Measurements from ENCODE around the gene TGM5. TPM values are rescaled to one million over a fixed set of nuclear protein-coding genes. Genes with fewer than 3 reads are reported as not detected.
"Not testable (repeated sequence)": the region's sequence is repeated elsewhere in the genome, so short reads cannot be mapped to it uniquely, and the experiment has no call there.

The TGM5 gene, protein sequence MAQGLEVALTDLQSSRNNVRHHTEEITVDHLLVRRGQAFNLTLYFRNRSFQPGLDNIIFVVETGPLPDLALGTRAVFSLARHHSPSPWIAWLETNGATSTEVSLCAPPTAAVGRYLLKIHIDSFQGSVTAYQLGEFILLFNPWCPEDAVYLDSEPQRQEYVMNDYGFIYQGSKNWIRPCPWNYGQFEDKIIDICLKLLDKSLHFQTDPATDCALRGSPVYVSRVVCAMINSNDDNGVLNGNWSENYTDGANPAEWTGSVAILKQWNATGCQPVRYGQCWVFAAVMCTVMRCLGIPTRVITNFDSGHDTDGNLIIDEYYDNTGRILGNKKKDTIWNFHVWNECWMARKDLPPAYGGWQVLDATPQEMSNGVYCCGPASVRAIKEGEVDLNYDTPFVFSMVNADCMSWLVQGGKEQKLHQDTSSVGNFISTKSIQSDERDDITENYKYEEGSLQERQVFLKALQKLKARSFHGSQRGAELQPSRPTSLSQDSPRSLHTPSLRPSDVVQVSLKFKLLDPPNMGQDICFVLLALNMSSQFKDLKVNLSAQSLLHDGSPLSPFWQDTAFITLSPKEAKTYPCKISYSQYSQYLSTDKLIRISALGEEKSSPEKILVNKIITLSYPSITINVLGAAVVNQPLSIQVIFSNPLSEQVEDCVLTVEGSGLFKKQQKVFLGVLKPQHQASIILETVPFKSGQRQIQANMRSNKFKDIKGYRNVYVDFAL
- total RNA-seq (2012; rRNA removed): not detected in 2 replicates

DNA sequence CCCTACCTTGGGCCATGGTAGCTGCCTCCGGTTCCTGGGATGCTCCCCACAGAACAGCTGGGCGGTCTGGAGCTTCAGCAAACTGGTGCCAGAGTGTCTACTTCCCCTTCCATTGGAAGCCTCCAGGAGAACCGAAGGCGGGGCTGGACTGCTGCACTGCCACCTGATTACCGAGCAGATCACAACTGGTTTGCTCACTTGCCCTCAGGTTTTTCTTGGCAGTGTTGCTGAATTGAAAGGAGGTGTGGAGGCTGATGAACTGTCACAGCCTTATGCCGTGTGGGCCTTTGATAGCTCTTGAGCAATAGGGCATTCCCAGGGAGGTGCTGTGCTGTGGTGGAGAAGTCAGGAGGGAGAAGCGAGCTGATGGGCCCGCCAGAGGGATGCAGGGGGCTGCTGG lies at the start of gene TGM5:
Gene TGM5, minus strand, starts transcription at position 95 of the 400 bp plus-strand sequence. Its CDS starts 79 bp downstream, at position 16.
- peaks cover 81% of the 10 kb centered on the region for H3K27me3 ChIP-seq (ENCODE audit: control insufficient read depth, insufficient read depth, low read length)
- H3K4me2 ChIP-seq (ENCODE audit: low read length): no peak within 1 kb of the TSS
- H3K9me3 ChIP-seq (replicated peaks; ENCODE audit: low read length): no peaks in the 10 kb centered on the region
- no peaks in the 10 kb centered on the region for H3K36me3 ChIP-seq (ENCODE audit: insufficient read depth, low read length)
- H3K4me3 ChIP-seq (ENCODE audit: low read length): no peak within 1 kb of the TSS
- H3K9ac ChIP-seq (ENCODE audit: low read depth, low read length): no peak within 1 kb of the TSS
- H3K4me1 ChIP-seq (ENCODE audit: control insufficient read depth, insufficient read depth, low read length): no peaks in the 10 kb centered on the region

DNA sequence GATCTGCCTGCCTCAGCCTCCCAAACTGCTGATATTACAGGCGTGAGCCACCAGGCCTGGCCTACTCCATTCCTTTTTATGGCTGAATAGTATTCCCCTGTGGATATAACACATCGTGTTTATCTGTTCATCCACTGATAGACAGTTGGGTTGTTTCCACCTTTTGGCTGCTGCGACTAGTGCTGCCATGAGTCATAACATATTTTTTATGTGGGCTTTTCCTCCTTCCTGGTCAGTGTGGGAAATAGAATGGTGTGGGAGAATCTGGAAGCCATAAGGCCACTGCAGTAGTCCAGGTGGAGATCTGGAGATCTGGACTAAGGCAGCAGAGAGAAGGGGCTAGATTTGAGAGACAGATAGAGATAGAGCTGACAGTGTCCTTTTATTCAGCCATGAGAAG lies 47.4 kb upstream of the TGM5 start:
- Histone ChIP-seq H3K4me2 (ENCODE audit: low read length) (no peak overlapping the region), H3K9me3 (replicated peaks; ENCODE audit: low read length) (no peaks in the 10 kb centered on the region), H3K9ac (ENCODE audit: low read depth, low read length) (no peak overlapping the region), H3K4me3 (ENCODE audit: low read length) (no peak overlapping the region), H3K36me3 (ENCODE audit: insufficient read depth, low read length) (no peaks in the 10 kb centered on the region), H3K27me3 (ENCODE audit: control insufficient read depth, insufficient read depth, low read length) (peaks cover 51% of the 10 kb centered on the region), H3K4me1 (ENCODE audit: control insufficient read depth, insufficient read depth, low read length) (peaks cover 3% of the 10 kb centered on the region)

DNA sequence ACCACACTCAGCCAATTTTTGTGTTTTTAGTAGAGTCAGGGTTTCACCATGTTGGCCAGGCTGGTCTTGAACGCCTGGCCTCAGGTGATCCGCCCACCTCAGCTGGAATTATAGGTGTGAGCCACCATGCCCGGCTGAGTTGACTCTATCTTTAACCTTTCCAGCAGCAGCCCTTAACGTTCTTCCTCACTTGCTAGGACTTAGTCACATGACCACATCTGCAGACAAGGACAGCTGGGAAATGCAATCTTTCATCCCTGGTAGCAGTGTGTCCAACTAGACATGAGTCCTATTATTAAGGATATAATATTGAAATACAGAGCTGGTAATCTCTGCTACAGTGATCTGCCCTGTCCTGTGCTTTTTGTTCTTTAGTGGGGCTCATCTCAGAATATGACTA lies 45.6 kb upstream of the TGM5 start:
- no peak overlapping the region for H3K4me3 ChIP-seq (ENCODE audit: low read length)
- no peaks in the 10 kb centered on the region for H3K4me1 ChIP-seq (ENCODE audit: control insufficient read depth, insufficient read depth, low read length)
- no peak overlapping the region for H3K9ac ChIP-seq (ENCODE audit: low read depth, low read length)
- H3K9me3 ChIP-seq (replicated peaks; ENCODE audit: low read length): no peaks in the 10 kb centered on the region
- no peaks in the 10 kb centered on the region for H3K36me3 ChIP-seq (ENCODE audit: insufficient read depth, low read length)
- peaks cover 61% of the 10 kb centered on the region for H3K27me3 ChIP-seq (ENCODE audit: control insufficient read depth, insufficient read depth, low read length)
- no peak overlapping the region for H3K4me2 ChIP-seq (ENCODE audit: low read length)

DNA sequence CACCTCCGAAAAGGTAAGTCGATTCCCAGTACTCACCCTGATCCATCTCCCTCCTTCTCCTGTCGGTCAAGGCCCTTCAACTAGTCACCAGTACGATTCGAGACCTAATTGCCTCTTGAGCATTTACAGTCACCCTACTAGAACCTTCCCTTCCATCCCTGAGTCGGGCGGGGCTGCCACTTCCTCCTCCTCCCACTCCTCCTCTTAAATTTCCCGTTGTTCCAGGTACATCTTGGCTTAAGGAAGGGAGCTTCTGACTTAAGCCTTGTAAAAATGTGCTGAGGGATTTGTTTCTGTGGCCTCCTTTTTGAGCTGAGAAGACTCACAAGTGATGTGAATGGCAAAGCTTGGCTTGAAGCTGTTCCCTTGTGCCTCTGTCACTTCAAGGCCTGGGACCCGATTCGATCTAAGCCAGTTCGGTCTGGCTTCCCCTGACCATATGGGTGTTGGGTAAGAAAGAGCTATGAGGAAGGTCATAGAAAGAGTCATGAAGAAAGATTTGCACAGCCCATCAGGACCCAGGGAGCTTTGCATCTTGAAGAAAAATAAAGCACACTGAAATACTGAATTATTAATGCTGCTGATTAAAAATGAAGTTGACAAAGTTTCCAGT lies 35.6 kb upstream of the TGM5 start, which contains the start of gene TGM7:
Gene TGM7, minus strand, starts transcription at position 51 of the 613 bp plus-strand sequence.
- Histone ChIP-seq H3K4me3 (ENCODE audit: low read length) (no peak within 1 kb of the TSS), H3K9ac (ENCODE audit: low read depth, low read length) (no peak within 1 kb of the TSS), H3K36me3 (ENCODE audit: insufficient read depth, low read length) (no peaks in the 10 kb centered on the region), H3K9me3 (replicated peaks; ENCODE audit: low read length) (no peaks in the 10 kb centered on the region), H3K4me2 (ENCODE audit: low read length) (no peak within 1 kb of the TSS), H3K4me1 (ENCODE audit: control insufficient read depth, insufficient read depth, low read length) (no peaks in the 10 kb centered on the region), H3K27me3 (ENCODE audit: control insufficient read depth, insufficient read depth, low read length) (peaks cover 55% of the 10 kb centered on the region)

DNA sequence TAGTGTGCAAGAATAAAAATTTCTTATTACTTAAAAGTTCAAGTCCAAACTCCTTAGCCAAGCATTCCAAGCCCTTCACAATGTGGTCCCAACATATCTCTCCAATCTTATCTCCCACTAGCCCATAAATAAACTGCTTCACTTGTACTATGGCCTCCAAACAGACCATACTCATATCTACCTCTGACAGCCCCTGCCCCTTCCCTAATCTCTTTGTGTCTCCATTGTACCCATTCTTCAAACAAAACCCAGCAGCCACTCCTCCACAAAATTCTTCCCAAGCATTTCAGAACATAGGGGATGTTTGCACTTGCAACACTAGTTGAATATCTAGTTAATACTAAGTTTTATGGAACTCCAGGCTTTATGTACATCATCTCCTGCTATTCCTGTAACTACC lies 33.2 kb upstream of the TGM5 start:
- H3K36me3 ChIP-seq (ENCODE audit: insufficient read depth, low read length): no peaks in the 10 kb centered on the region
- H3K4me3 ChIP-seq (ENCODE audit: low read length): no peak overlapping the region
- no peaks in the 10 kb centered on the region for H3K9me3 ChIP-seq (replicated peaks; ENCODE audit: low read length)
- H3K27me3 ChIP-seq (ENCODE audit: control insufficient read depth, insufficient read depth, low read length): peaks cover 59% of the 10 kb centered on the region
- no peak overlapping the region for H3K4me2 ChIP-seq (ENCODE audit: low read length)
- H3K9ac ChIP-seq (ENCODE audit: low read depth, low read length): no peak overlapping the region
- H3K4me1 ChIP-seq (ENCODE audit: control insufficient read depth, insufficient read depth, low read length): no peaks in the 10 kb centered on the region

DNA sequence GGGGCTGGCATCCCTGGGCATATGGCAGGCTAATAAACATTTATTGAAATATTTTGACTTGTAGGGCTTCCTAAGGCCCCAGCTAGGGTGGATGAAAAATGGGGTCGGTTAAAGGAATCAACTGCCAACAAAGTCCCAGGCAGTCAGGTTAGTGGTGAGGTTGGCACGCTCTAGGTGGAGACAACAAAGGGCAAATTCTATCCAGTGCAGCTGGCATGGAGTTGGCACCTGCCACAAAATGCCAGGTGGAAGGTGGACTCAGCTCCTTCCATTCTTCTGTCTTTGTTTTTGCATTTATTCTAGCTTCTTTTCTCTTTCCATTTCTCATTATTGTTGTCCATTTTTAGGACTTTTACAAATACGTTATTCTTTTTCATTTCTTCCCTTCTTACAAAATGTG lies 32.7 kb upstream of the TGM5 start:
- no peak overlapping the region for H3K9ac ChIP-seq (ENCODE audit: low read depth, low read length)
- H3K4me1 ChIP-seq (ENCODE audit: control insufficient read depth, insufficient read depth, low read length): no peaks in the 10 kb centered on the region
- peaks cover 59% of the 10 kb centered on the region for H3K27me3 ChIP-seq (ENCODE audit: control insufficient read depth, insufficient read depth, low read length)
- H3K4me2 ChIP-seq (ENCODE audit: low read length): no peak overlapping the region
- no peaks in the 10 kb centered on the region for H3K9me3 ChIP-seq (replicated peaks; ENCODE audit: low read length)
- no peaks in the 10 kb centered on the region for H3K36me3 ChIP-seq (ENCODE audit: insufficient read depth, low read length)
- no peak overlapping the region for H3K4me3 ChIP-seq (ENCODE audit: low read length)

DNA sequence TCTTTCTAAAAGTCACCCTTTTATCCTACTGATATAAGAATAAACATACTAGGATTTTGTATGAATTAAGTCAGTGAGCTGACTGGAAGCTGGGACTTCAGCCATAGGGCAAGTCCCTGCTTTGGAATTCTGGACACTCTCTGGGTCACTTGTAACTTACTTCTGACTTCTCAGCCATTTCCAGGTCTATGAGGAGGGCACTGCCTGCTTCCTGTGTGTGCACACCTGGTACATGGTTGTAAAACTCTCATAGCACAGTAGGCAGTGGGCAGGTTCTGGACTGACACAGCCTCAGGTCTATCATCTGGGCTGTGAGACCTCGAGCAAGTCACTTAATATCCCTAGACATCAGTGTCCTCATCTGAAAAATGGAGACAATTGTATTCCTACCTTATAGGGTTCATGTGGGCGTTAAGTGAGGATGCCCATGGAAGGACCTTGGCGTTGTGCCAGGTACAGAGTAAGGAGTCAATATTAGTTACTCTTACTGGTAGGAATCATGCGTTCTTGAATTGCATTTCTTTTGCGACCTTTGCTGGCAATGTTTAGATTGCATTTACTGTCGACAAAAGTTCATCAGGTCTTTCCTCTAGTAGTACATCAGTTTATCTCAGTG lies 27.5 kb upstream of the TGM5 start:
- H3K9me3 ChIP-seq (replicated peaks; ENCODE audit: low read length): no peaks in the 10 kb centered on the region
- peaks cover 63% of the 10 kb centered on the region for H3K27me3 ChIP-seq (ENCODE audit: control insufficient read depth, insufficient read depth, low read length)
- H3K4me1 ChIP-seq (ENCODE audit: control insufficient read depth, insufficient read depth, low read length): no peaks in the 10 kb centered on the region
- H3K36me3 ChIP-seq (ENCODE audit: insufficient read depth, low read length): no peaks in the 10 kb centered on the region
- H3K4me2 ChIP-seq (ENCODE audit: low read length): no peak overlapping the region
- H3K9ac ChIP-seq (ENCODE audit: low read depth, low read length): no peak overlapping the region
- H3K4me3 ChIP-seq (ENCODE audit: low read length): no peak overlapping the region

DNA sequence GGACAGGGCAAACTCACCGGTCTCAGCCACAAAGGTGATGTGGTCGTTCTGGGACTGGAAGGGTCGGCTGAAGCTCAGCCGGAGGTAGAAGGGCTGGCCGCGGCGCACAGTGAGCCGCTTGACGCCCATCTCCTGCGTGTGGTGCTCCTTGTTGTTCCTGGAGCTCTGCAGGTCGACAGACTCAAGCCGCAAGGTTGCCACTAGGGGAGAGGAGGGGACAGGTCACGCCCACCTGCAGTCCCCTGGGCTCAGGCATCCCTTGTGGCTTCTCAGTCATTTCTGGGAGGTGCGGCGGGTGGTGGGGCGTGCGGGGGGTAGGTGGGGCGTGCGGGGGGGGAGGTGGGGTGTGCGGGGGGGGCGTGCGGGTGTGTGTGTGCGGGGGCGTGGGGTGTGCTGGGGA lies 26.7 kb upstream of the TGM5 start:
- no peaks in the 10 kb centered on the region for H3K4me1 ChIP-seq (ENCODE audit: control insufficient read depth, insufficient read depth, low read length)
- H3K9me3 ChIP-seq (replicated peaks; ENCODE audit: low read length): no peaks in the 10 kb centered on the region
- no peak overlapping the region for H3K4me3 ChIP-seq (ENCODE audit: low read length)
- H3K27me3 ChIP-seq (ENCODE audit: control insufficient read depth, insufficient read depth, low read length): peaks cover 59% of the 10 kb centered on the region
- H3K9ac ChIP-seq (ENCODE audit: low read depth, low read length): no peak overlapping the region
- no peak overlapping the region for H3K4me2 ChIP-seq (ENCODE audit: low read length)
- H3K36me3 ChIP-seq (ENCODE audit: insufficient read depth, low read length): no peaks in the 10 kb centered on the region

DNA sequence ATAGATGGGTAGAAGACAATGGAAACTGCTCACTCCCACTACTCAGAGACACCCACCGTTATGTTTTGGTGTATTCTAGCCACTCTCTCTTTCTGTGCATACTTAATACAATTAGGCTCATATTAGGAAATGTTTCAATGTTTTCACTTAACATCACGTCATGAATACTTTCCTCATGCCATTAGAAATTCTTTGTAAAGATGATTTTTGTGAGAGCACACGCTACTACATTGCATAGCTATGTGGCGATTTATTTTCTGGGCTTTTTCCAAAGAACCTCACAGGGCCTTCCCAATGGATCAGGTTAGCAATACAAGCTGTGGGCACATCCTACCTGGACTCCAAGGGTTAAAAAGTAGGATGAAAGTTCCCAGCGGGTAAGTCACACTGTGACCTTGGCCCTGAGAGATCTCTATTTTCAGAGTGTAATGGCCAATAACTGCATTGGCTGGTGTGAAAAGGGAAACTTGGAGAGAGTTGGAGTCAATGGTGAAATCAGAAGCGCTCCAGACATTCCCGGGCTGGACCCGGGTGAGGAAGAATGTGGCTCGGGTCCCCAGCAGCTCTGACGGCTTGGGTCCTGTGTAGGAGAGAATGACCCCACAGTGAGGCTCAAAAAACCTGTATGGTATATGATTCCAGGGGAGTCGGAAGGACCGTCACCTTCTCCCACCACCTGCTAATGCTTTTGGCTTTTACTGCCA lies 25.8 kb upstream of the TGM5 start:
- H3K4me1 ChIP-seq (ENCODE audit: control insufficient read depth, insufficient read depth, low read length): no peaks in the 10 kb centered on the region
- H3K4me3 ChIP-seq (ENCODE audit: low read length): no peak overlapping the region
- no peaks in the 10 kb centered on the region for H3K36me3 ChIP-seq (ENCODE audit: insufficient read depth, low read length)
- H3K9me3 ChIP-seq (replicated peaks; ENCODE audit: low read length): no peaks in the 10 kb centered on the region
- H3K9ac ChIP-seq (ENCODE audit: low read depth, low read length): no peak overlapping the region
- peaks cover 60% of the 10 kb centered on the region for H3K27me3 ChIP-seq (ENCODE audit: control insufficient read depth, insufficient read depth, low read length)
- no peak overlapping the region for H3K4me2 ChIP-seq (ENCODE audit: low read length)

DNA sequence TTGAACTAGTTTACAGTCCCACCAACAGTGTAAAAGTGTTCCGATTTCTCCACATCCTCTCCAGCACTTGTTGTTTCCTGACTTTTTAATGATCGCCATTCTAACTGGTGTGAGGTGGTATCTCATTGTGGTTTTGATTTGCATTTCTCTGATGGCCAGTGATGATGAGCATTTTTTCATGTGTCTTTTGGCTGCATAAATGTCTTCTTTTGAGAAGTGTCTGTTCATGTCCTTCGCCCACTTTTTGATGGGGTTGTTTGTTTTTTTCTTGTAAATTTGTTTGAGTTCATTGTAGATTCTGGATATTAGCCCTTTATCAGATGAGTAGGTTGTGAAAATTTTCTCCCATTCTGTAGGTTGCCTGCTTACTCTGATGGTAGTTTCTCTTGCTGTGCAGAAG lies 22.9 kb upstream of the TGM5 start:
- H3K4me2 ChIP-seq (ENCODE audit: low read length); H3K9ac ChIP-seq (ENCODE audit: low read depth, low read length); H3K36me3 ChIP-seq (ENCODE audit: insufficient read depth, low read length); H3K4me1 ChIP-seq (ENCODE audit: control insufficient read depth, insufficient read depth, low read length); H3K9me3 ChIP-seq (replicated peaks; ENCODE audit: low read length); H3K4me3 ChIP-seq (ENCODE audit: low read length): not testable (repeated sequence)
- H3K27me3 ChIP-seq (ENCODE audit: control insufficient read depth, insufficient read depth, low read length): peaks cover 54% of the 10 kb centered on the region

DNA sequence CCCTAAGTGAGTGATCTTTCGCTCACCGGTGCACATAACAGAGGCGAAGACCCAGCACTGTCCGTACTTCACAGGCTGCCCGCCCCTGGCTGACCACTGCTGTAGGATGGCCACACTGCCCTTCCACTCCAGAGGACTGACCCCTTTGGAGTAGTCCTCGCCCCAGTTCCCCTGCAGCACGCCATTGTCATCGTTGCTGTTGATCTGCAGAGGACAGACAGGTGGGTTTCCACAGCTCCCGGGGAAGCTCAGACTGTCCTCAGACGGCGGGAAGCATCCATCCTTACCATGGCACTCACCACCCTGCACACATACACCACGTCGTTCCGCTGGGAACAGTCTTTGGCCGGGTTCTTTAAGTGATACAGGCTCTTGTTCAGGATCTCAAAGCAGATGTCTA lies 20.5 kb upstream of the TGM5 start:
- Histone ChIP-seq H3K27me3 (ENCODE audit: control insufficient read depth, insufficient read depth, low read length) (peaks cover 41% of the 10 kb centered on the region), H3K4me2 (ENCODE audit: low read length) (no peak overlapping the region), H3K4me1 (ENCODE audit: control insufficient read depth, insufficient read depth, low read length) (no peaks in the 10 kb centered on the region), H3K9ac (ENCODE audit: low read depth, low read length) (no peak overlapping the region), H3K36me3 (ENCODE audit: insufficient read depth, low read length) (no peaks in the 10 kb centered on the region), H3K9me3 (replicated peaks; ENCODE audit: low read length) (no peaks in the 10 kb centered on the region), H3K4me3 (ENCODE audit: low read length) (no peak overlapping the region)

All from skeletal muscle satellite cell (primary cell).